Caki2 (cell line): ENCODE results near the gene TAL2. TPM values are rescaled to one million over a fixed set of nuclear protein-coding genes. Genes with fewer than 3 reads are reported as not detected.

ENCODE experiments used
- DNase-seq: peaks from one replicate; pipeline ENCODE4 v3.0.0-alpha.2; 2015; ENCODE audit warnings: low read depth
- in situ Hi-C: cut with HindIII; loops from 2 replicates; pipeline ENCODE4 v1.10.0; 2016; ENCODE audit warnings: low sequenced_read_pairs, low pct_unique_long_range_greater_than_20kb, mixed read lengths
- total RNA-seq: library from RNA; depleted of rRNA; stranded (reverse); fragments of >200 nt; shearing (Covaris generic); gene quantifications from 2 replicates; pipeline ENCODE4 v1.2.3, GENCODE V29; 2014; ENCODE audit warnings: low replicate concordance; rRNA removed

The TAL2 gene
- not detected in 2 replicates for total RNA-seq

GRCh38 chr9:105662184-105663104, at the start of gene TAL2:
Gene TAL2, plus strand, starts transcription at chr9:105662457. Its CDS starts 40 bp downstream, at chr9:105662497.
- in situ Hi-C loops: no loop called here
- no peak for DNase-seq

GRCh38 chr9:105621001-105621400, 41.3 kb upstream of the TAL2 start:
- DNase-seq: no peak
- in situ Hi-C loops: no loop called here

- in situ Hi-C loops: no loop called here
These were observed 37.2 kb upstream of the TAL2 start for GRCh38 chr9:105625088-105625487.

GRCh38 chr9:105632807-105633206, 29.4 kb upstream of the TAL2 start:
- no peak for DNase-seq
- in situ Hi-C loops: no loop called here

More at GRCh38 chr9:105625088-105625487, 37.2 kb upstream of the TAL2 start:
- no peak for DNase-seq

- no peak for DNase-seq
- in situ Hi-C loops: no loop called here
These were observed 28.8 kb upstream of the TAL2 start for GRCh38 chr9:105633411-105633810.

- in situ Hi-C loops: no loop called here
- DNase-seq: no peak
These were observed 25.9 kb upstream of the TAL2 start for GRCh38 chr9:105636331-105636730.

GRCh38 chr9:105637787-105638395, 24.4 kb upstream of the TAL2 start:
- DNase-seq: no peak
- in situ Hi-C loops: no loop called here

GRCh38 chr9:105639936-105640335, 22.3 kb upstream of the TAL2 start:
- in situ Hi-C loops: no loop called here
- DNase-seq: no peak

GRCh38 chr9:105643795-105644194, 18.5 kb upstream of the TAL2 start:
- no peak for DNase-seq
- in situ Hi-C loops: no loop called here

- in situ Hi-C loops: no loop called here
- no peak for DNase-seq
These were observed 15.2 kb upstream of the TAL2 start for GRCh38 chr9:105646879-105647594.

- DNase-seq: no peak
- in situ Hi-C loops: no loop called here
These were observed 14.5 kb upstream of the TAL2 start for GRCh38 chr9:105647595-105648349.

- DNase-seq: no peak
- in situ Hi-C loops: no loop called here
These were observed 10.5 kb upstream of the TAL2 start for GRCh38 chr9:105651806-105652205.

- peak; percentile 16 for DNase-seq
- in situ Hi-C loops: no loop called here
These were observed 5.9 kb upstream of the TAL2 start for GRCh38 chr9:105656131-105656921.

GRCh38 chr9:105658351-105658750, 3.9 kb upstream of the TAL2 start:
- in situ Hi-C loops: no loop called here
- no peak for DNase-seq

GRCh38 chr9:105661011-105661410, 1.2 kb upstream of the TAL2 start:
- DNase-seq: no peak
- in situ Hi-C loops: no loop called here

GRCh38 chr9:105663914-105664313, 1.7 kb downstream of the TAL2 start:
- no peak for DNase-seq
- in situ Hi-C loops: no loop called here

- in situ Hi-C loops: no loop called here
- no peak for DNase-seq
These were observed 5.6 kb downstream of the TAL2 start for GRCh38 chr9:105667867-105668266.

- in situ Hi-C loops: no loop called here
- DNase-seq: no peak
These were observed 8.1 kb downstream of the TAL2 start for GRCh38 chr9:105670315-105670714.
